HepG2 (cell line): Measurements from ENCODE around the gene OLFM1. TPM values are rescaled to one million over a fixed set of nuclear protein-coding genes. Genes with fewer than 3 reads are reported as not detected.

Experiments used
- CAMTA2 ChIP-seq: sonication (generic); formaldehyde crosslinking; IDR thresholded peaks from 2 replicates; pipeline ENCODE4 v1.4.0; 2020; ENCODE audit warnings: mild to moderate bottlenecking, missing genetic modification reagents, borderline replicate concordance
- FOXK2 ChIP-seq: fragments of 450-650 bp; IDR thresholded peaks from 2 replicates; pipeline ENCODE4 v1.6.1; 2016
- HNF4A ChIP-seq: sonication (generic); formaldehyde crosslinking; IDR thresholded peaks from 2 replicates; pipeline ENCODE4 v1.4.0; 2020; ENCODE audit warnings: missing genetic modification reagents
- HNRNPK ChIP-seq: fragments of 200-400 bp; formaldehyde crosslinking; IDR thresholded peaks from 2 replicates; pipeline ENCODE4 v1.6.1; 2018; ENCODE audit warnings: low read length, low read depth, moderate library complexity, mild to moderate bottlenecking; ENCODE audit not compliant: poor library complexity, severe bottlenecking
- IKZF4 ChIP-seq: sonication (generic); formaldehyde crosslinking; IDR thresholded peaks from 2 replicates; pipeline ENCODE4 v1.5.1; 2020; ENCODE audit warnings: borderline replicate concordance, mild to moderate bottlenecking, low read depth, missing genetic modification reagents; ENCODE audit errors: not compliant biosample characterization
- IRX3 ChIP-seq: sonication (generic); formaldehyde crosslinking; IDR thresholded peaks from 2 replicates; pipeline ENCODE4 v1.8.1; 2023; ENCODE audit warnings: mild to moderate bottlenecking, low read depth, missing genetic modification reagents, borderline replicate concordance
- SOX13 ChIP-seq, 3 experiments: fragments of 450-650 bp in 1 of 3; sonication (generic) in 1 of 3; formaldehyde crosslinking in 1 of 3; IDR thresholded peaks in 2 of 3; conservative IDR thresholded peaks in 1 of 3; 2 replicates each; pipeline versions ENCODE4 v1.5.0 to v1.6.1; 2016 to 2020; ENCODE audit warnings: antibody characterized with exemption in 1 of 3, mild to moderate bottlenecking in 1 of 3, missing compliant biosample characterization in 1 of 3, missing genetic modification reagents in 1 of 3, moderate library complexity in 1 of 3
- SOX5 ChIP-seq: IDR thresholded peaks from 2 replicates; pipeline ENCODE4 v1.6.1; 2016; ENCODE audit warnings: borderline replicate concordance
- ZBTB3 ChIP-seq: sonication (generic); formaldehyde crosslinking; IDR thresholded peaks from 2 replicates; pipeline ENCODE4 v1.4.0; 2020; ENCODE audit warnings: low read depth, mild to moderate bottlenecking, moderate library complexity, missing genetic modification reagents, borderline replicate concordance
- ZFP1 ChIP-seq: IDR thresholded peaks from 2 replicates; pipeline ENCODE4 v1.6.1; 2016
- ZFP41 ChIP-seq: sonication (generic); formaldehyde crosslinking; IDR thresholded peaks from 2 replicates; pipeline ENCODE4 v1.4.0; 2020; ENCODE audit warnings: mild to moderate bottlenecking, missing genetic modification reagents, borderline replicate concordance
- ZFP62 ChIP-seq: sonication (generic); formaldehyde crosslinking; IDR thresholded peaks from 2 replicates; pipeline ENCODE4 v1.4.0; 2020; ENCODE audit warnings: missing genetic modification reagents
- ZNF260 ChIP-seq: sonication (generic); formaldehyde crosslinking; IDR thresholded peaks from 2 replicates; pipeline ENCODE4 v1.4.0; 2020; ENCODE audit warnings: missing genetic modification reagents, low read depth, mild to moderate bottlenecking, borderline replicate concordance
- ZNF496 ChIP-seq: sonication (generic); formaldehyde crosslinking; IDR thresholded peaks from 2 replicates; pipeline ENCODE4 v1.8.1; 2023; ENCODE audit warnings: mild to moderate bottlenecking, moderate library complexity, missing genetic modification reagents; ENCODE audit not compliant: insufficient replicate concordance
- ZNF75D ChIP-seq: sonication (generic); formaldehyde crosslinking; IDR thresholded peaks from 2 replicates; pipeline ENCODE4 v1.8.1; 2023; ENCODE audit warnings: missing genetic modification reagents, mild to moderate bottlenecking, borderline replicate concordance
- ZNF790 ChIP-seq: sonication (generic); formaldehyde crosslinking; IDR thresholded peaks from 2 replicates; pipeline ENCODE4 v1.8.0; 2022; ENCODE audit warnings: missing genetic modification reagents, mild to moderate bottlenecking, borderline replicate concordance
- ZSCAN31 ChIP-seq: sonication (generic); formaldehyde crosslinking; IDR thresholded peaks from 2 replicates; pipeline ENCODE4 v1.5.0; 2020; ENCODE audit warnings: low read depth, mild to moderate bottlenecking, missing genetic modification reagents
- polyA plus RNA-seq, 8 experiments: library from polyadenylated mRNA; depleted of rRNA in 3 of 8; stranded (reverse) in 7 of 8; unstranded in 1 of 8; fragments of >200 nt; fragmentation: Illumina TruSeq in 4 of 8; extraction: Trizol in 4 of 8; gene quantifications; 2 replicates each; pipeline versions ENCODE4 v1.2.1 to v1.2.3, GENCODE V29; 2011 to 2016; ENCODE audit warnings: low read depth in 4 of 8, missing spikeins in 1 of 8, mixed read lengths in 1 of 8; ENCODE audit not compliant: insufficient read depth in 1 of 8
- total RNA-seq, 5 experiments: library from RNA; depleted of rRNA; stranded (reverse); fragments of >200 nt; fragmentation: Illumina TruSeq; extraction: Trizol; gene quantifications; 2 replicates each; pipeline ENCODE4 v1.2.3, GENCODE V29; 2016; ENCODE audit warnings: low read depth in 1 of 5
- TF ChIP-seq, protein P1 (sequence below): sonication (generic); formaldehyde crosslinking; IDR thresholded peaks from 2 replicates; pipeline ENCODE4; 2020; ENCODE audit warnings: missing genetic modification reagents, mild to moderate bottlenecking, borderline replicate concordance
- TF ChIP-seq, protein P2 (sequence below): sonication (generic); formaldehyde crosslinking; IDR thresholded peaks from 2 replicates; pipeline ENCODE4 v1.9.0; 2021; ENCODE audit warnings: mild to moderate bottlenecking, missing genetic modification reagents

OLFM1 gene
- total and polyA plus RNA-seq, 2 of the 13 experiments (the other 11 are each of a cell fraction or from before 2014, with no cell fraction given): not detected

DNA sequence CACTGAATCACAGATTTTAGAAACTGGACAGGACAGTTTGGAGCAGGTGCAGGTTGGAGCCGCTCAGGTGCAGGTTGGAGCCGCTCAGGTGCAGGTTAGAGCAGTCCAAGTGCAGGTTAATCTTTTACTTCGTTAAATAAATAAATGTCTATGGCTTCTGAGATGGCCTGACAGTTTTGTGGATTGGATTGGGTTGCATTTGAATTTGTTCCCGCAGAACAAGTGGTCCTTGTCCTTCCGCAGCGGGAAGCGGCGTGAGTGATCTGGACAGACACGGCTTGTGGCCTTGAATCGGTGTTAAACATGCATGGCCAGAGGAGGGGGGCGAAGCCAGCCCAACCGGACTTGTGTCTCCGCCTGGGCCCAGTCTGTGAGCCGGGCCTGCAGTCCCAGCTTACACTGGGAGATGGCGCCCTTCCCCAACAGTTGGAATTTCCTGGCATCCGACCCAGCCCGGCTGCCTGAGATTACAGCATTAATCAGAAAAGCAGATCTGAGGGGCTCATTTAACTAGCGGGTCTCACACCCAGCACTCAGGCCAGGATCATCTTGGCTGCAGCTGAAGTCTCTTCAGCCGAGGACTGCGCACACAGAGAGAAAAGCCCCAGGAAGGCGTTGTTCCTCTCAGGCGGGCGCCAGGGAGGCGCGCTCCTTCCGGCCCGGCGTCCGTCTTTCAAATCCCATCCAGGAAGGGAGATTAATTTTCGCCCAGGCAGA, 1.5 kb upstream of the OLFM1 start (continued):
- TF ChIP-seq ZFP41 (CRISPR knock-in tag) (no peak), SOX5 (peak; percentile 80; the same call in 1 of the 2 replicates), IRX3 (CRISPR knock-in tag) (no peak), CAMTA2 (CRISPR knock-in tag) (no peak), ZBTB3 (CRISPR knock-in tag) (no peak), ZNF790 (CRISPR knock-in tag) (no peak), ZNF260 (CRISPR knock-in tag) (no peak), ZFP1 (CRISPR knock-in tag) (no peak), ZNF496 (CRISPR knock-in tag) (no peak), FOXK2 (no peak), HNRNPK (no peak), ZNF75D (CRISPR knock-in tag) (no peak), ZSCAN31 (CRISPR knock-in tag) (peak; percentile 41; the same call in 1 of the 2 replicates), ZFP62 (CRISPR knock-in tag) (no peak), SOX13 (IDR thresholded peaks at IDR 0.05) (no peak), SOX13 (CRISPR knock-in tag; conservative IDR thresholded peaks at IDR 0.05 in 1 of 2, IDR thresholded peaks at IDR 0.05 in 1 of 2) (peak in 1 of 2 experiments; percentile 75; a peak in 2 of 4 replicates), HNF4A (CRISPR knock-in tag) (peak; percentile 68; the same call in 1 of the 2 replicates), IKZF4 (CRISPR knock-in tag) (no peak)
- TF ChIP-seq, protein P1, sequence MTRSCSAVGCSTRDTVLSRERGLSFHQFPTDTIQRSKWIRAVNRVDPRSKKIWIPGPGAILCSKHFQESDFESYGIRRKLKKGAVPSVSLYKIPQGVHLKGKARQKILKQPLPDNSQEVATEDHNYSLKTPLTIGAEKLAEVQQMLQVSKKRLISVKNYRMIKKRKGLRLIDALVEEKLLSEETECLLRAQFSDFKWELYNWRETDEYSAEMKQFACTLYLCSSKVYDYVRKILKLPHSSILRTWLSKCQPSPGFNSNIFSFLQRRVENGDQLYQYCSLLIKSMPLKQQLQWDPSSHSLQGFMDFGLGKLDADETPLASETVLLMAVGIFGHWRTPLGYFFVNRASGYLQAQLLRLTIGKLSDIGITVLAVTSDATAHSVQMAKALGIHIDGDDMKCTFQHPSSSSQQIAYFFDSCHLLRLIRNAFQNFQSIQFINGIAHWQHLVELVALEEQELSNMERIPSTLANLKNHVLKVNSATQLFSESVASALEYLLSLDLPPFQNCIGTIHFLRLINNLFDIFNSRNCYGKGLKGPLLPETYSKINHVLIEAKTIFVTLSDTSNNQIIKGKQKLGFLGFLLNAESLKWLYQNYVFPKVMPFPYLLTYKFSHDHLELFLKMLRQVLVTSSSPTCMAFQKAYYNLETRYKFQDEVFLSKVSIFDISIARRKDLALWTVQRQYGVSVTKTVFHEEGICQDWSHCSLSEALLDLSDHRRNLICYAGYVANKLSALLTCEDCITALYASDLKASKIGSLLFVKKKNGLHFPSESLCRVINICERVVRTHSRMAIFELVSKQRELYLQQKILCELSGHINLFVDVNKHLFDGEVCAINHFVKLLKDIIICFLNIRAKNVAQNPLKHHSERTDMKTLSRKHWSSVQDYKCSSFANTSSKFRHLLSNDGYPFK (CRISPR knock-in tag): 0 out of 2 replicates have a peak, but pooled peaks have one; percentile 21
- TF ChIP-seq, protein P2, sequence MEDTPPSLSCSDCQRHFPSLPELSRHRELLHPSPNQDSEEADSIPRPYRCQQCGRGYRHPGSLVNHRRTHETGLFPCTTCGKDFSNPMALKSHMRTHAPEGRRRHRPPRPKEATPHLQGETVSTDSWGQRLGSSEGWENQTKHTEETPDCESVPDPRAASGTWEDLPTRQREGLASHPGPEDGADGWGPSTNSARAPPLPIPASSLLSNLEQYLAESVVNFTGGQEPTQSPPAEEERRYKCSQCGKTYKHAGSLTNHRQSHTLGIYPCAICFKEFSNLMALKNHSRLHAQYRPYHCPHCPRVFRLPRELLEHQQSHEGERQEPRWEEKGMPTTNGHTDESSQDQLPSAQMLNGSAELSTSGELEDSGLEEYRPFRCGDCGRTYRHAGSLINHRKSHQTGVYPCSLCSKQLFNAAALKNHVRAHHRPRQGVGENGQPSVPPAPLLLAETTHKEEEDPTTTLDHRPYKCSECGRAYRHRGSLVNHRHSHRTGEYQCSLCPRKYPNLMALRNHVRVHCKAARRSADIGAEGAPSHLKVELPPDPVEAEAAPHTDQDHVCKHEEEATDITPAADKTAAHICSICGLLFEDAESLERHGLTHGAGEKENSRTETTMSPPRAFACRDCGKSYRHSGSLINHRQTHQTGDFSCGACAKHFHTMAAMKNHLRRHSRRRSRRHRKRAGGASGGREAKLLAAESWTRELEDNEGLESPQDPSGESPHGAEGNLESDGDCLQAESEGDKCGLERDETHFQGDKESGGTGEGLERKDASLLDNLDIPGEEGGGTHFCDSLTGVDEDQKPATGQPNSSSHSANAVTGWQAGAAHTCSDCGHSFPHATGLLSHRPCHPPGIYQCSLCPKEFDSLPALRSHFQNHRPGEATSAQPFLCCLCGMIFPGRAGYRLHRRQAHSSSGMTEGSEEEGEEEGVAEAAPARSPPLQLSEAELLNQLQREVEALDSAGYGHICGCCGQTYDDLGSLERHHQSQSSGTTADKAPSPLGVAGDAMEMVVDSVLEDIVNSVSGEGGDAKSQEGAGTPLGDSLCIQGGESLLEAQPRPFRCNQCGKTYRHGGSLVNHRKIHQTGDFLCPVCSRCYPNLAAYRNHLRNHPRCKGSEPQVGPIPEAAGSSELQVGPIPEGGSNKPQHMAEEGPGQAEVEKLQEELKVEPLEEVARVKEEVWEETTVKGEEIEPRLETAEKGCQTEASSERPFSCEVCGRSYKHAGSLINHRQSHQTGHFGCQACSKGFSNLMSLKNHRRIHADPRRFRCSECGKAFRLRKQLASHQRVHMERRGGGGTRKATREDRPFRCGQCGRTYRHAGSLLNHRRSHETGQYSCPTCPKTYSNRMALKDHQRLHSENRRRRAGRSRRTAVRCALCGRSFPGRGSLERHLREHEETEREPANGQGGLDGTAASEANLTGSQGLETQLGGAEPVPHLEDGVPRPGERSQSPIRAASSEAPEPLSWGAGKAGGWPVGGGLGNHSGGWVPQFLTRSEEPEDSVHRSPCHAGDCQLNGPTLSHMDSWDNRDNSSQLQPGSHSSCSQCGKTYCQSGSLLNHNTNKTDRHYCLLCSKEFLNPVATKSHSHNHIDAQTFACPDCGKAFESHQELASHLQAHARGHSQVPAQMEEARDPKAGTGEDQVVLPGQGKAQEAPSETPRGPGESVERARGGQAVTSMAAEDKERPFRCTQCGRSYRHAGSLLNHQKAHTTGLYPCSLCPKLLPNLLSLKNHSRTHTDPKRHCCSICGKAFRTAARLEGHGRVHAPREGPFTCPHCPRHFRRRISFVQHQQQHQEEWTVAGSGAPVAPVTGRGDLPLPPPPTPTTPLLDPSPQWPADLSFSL: no peak
